Mesenchymal stem cell (in vitro differentiated cells and primary cell): ENCODE measurements around the gene NCSTN.

ENCODE experiments used
- DNase-seq: peaks from one replicate; pipeline ENCODE4 v3.0.0-alpha.2; 2013
- H2AFZ ChIP-seq: one replicate; pipeline ENCODE4 v1.6.1; 2013; ENCODE audit warnings: low read depth, mild to moderate bottlenecking, control low read depth, inconsistent platforms, low read length, moderate library complexity
- H2AK5ac ChIP-seq: 2 replicates; pipeline ENCODE4 v1.6.1; 2013; ENCODE audit warnings: low read length, moderate library complexity, mild to moderate bottlenecking, inconsistent platforms; ENCODE audit not compliant: severe bottlenecking
- H2BK120ac ChIP-seq: one replicate; pipeline ENCODE4 v1.6.1; 2013; ENCODE audit warnings: low read depth, mild to moderate bottlenecking, inconsistent platforms, low read length, moderate library complexity
- H2BK12ac ChIP-seq, 2 experiments: one replicate each; pipeline ENCODE4 v1.6.1; 2013; ENCODE audit warnings: inconsistent platforms in 2 of 2, low read length in 2 of 2, mild to moderate bottlenecking in 2 of 2, moderate library complexity in 2 of 2, control low read depth in 1 of 2
- H2BK15ac ChIP-seq: one replicate; pipeline ENCODE4 v1.6.1; 2013; ENCODE audit warnings: mild to moderate bottlenecking, low read depth, inconsistent platforms; ENCODE audit not compliant: poor library complexity, severe bottlenecking
- H2BK5ac ChIP-seq: 2 replicates; pipeline ENCODE4 v1.6.1; 2013; ENCODE audit warnings: low read depth, mild to moderate bottlenecking, low read length, control low read depth, inconsistent platforms; ENCODE audit not compliant: poor library complexity, severe bottlenecking
- H3K14ac ChIP-seq, 2 experiments: one replicate each; pipeline ENCODE4 v1.6.1; 2013; ENCODE audit warnings: inconsistent platforms in 2 of 2, low read length in 2 of 2, control low read depth in 1 of 2, mild to moderate bottlenecking in 1 of 2, moderate library complexity in 1 of 2
- H3K18ac ChIP-seq, 2 experiments: one replicate each; pipeline ENCODE4 v1.6.1; 2013; ENCODE audit warnings: inconsistent platforms in 2 of 2, low read length in 2 of 2, control low read depth in 1 of 2, low read depth in 1 of 2, mild to moderate bottlenecking in 1 of 2
- H3K23ac ChIP-seq, 2 experiments: one replicate each; pipeline ENCODE4 v1.6.1; 2013; ENCODE audit warnings: inconsistent platforms in 2 of 2, low read length in 2 of 2, mild to moderate bottlenecking in 2 of 2, moderate library complexity in 2 of 2, control low read depth in 1 of 2
- H3K27ac ChIP-seq: 2 replicates; pipeline ENCODE4 v1.5.1; 2013; ENCODE audit warnings: mild to moderate bottlenecking, moderate library complexity, low read length, control low read depth, inconsistent platforms; ENCODE audit not compliant: poor library complexity, severe bottlenecking
- H3K27me3 ChIP-seq, 2 experiments: 2 replicates each; pipeline versions ENCODE4 v1.6.1 to v1.7.0; 2013; ENCODE audit warnings: low read length in 2 of 2, mild to moderate bottlenecking in 2 of 2, moderate library complexity in 2 of 2, control low read depth in 1 of 2, inconsistent platforms in 1 of 2; ENCODE audit not compliant: control insufficient read depth in 1 of 2, insufficient read depth in 1 of 2
- H3K36me3 ChIP-seq, 2 experiments: 2 replicates each; pipeline versions ENCODE4 v1.6.1 to v1.7.0; 2013; ENCODE audit warnings: low read length in 2 of 2, control low read depth in 1 of 2, inconsistent platforms in 1 of 2, low read depth in 1 of 2, mild to moderate bottlenecking in 1 of 2; ENCODE audit not compliant: insufficient read depth in 2 of 2, control insufficient read depth in 1 of 2
- H3K4ac ChIP-seq, 2 experiments: one replicate each; pipeline ENCODE4 v1.6.1; 2013; ENCODE audit warnings: inconsistent platforms in 2 of 2, low read length in 2 of 2, mild to moderate bottlenecking in 2 of 2, moderate library complexity in 2 of 2, control low read depth in 1 of 2, low read depth in 1 of 2
- H3K4me1 ChIP-seq: 2 replicates; pipeline ENCODE4 v1.6.1; 2013; ENCODE audit warnings: low read depth, low read length, control low read depth; ENCODE audit not compliant: control insufficient read depth, insufficient read depth
- H3K4me2 ChIP-seq: 2 replicates; pipeline ENCODE4 v1.6.1; 2013; ENCODE audit warnings: low read length, mild to moderate bottlenecking, inconsistent platforms; ENCODE audit not compliant: poor library complexity, severe bottlenecking
- H3K4me3 ChIP-seq, 2 experiments: 2 replicates each; pipeline versions ENCODE4 v1.5.1 to v1.7.0; 2013; ENCODE audit warnings: low read length in 2 of 2, mild to moderate bottlenecking in 2 of 2, control low read depth in 1 of 2, low read depth in 1 of 2; ENCODE audit not compliant: insufficient read depth in 1 of 2
- H3K79me1 ChIP-seq: replicated peaks from 2 replicates; pipeline ENCODE4 v1.6.1; 2013; ENCODE audit warnings: mild to moderate bottlenecking, control low read depth, low read length, inconsistent platforms; ENCODE audit not compliant: poor library complexity, severe bottlenecking
- H3K9ac ChIP-seq: 2 replicates; pipeline ENCODE4 v1.7.0; 2013; ENCODE audit warnings: mild to moderate bottlenecking, low read length, moderate library complexity
- H3K9me3 ChIP-seq: 2 replicates; pipeline ENCODE4 v1.7.0; 2013; ENCODE audit warnings: mild to moderate bottlenecking, low read length; ENCODE audit not compliant: control insufficient read depth
- H4K8ac ChIP-seq: one replicate; pipeline ENCODE4 v1.6.1; 2013; ENCODE audit warnings: inconsistent platforms, mild to moderate bottlenecking, low read length, moderate library complexity
- H4K91ac ChIP-seq: one replicate; pipeline ENCODE4 v1.6.1; 2013; ENCODE audit warnings: mild to moderate bottlenecking, low read length, inconsistent platforms
- WGBS: methylation state at CpG from one replicate; pipeline ENCODE4 v1.1.7; 2013; ENCODE audit warnings: mixed read lengths; 5-methylcytosine and 5-hydroxymethylcytosine counted together

Gene NCSTN

GRCh38 chr1:160308451-160309184 is 34.6 kb upstream of the NCSTN start:
- Histone ChIP-seq H3K4me1 (no peaks in the 10 kb centered on the region), H3K36me3 (peaks cover 47 to 93% of the 10 kb centered on the region in 2 experiments)
- WGBS = 96% methylated on average over 3 of the region's 4 CpGs

GRCh38 chr1:160309185-160309557 is 34.0 kb upstream of the NCSTN start:
- Histone ChIP-seq H3K14ac (no peak overlapping the region), H3K4me3 (peak overlapping the region in 1 of 2 experiments; percentile 40), H2BK12ac (no peak overlapping the region), H2AK5ac (no peak overlapping the region), H3K4me1 (no peaks in the 10 kb centered on the region), H2BK5ac (no peak overlapping the region), H3K9me3 (no peaks in the 10 kb centered on the region), H4K8ac (no peak overlapping the region), H3K79me1 (peaks cover 31% of the 10 kb centered on the region), H3K4ac (no peak overlapping the region), H3K18ac (no peak overlapping the region), H2BK120ac (no peak overlapping the region), H2AFZ (no peak overlapping the region), H3K36me3 (peaks cover 47 to 94% of the 10 kb centered on the region in 2 experiments), H3K27me3 (no peaks in the 10 kb centered on the region), H3K23ac (no peak overlapping the region), H3K4me2 (no peak overlapping the region), H3K27ac (no peak overlapping the region), H2BK15ac (no peak overlapping the region), H3K9ac (peak overlapping the region; percentile 87), H4K91ac (no peak overlapping the region)
- DNase-seq = no peak

More at GRCh38 chr1:160308451-160309184, 34.6 kb upstream of the NCSTN start:
- H4K91ac ChIP-seq = no peak overlapping the region
- no peak overlapping the region for H3K14ac ChIP-seq
- no peak overlapping the region for H3K18ac ChIP-seq
- H2BK120ac ChIP-seq = no peak overlapping the region
- no peak overlapping the region for H3K4ac ChIP-seq
- no peaks in the 10 kb centered on the region for H3K9me3 ChIP-seq
- H3K9ac ChIP-seq = peak overlapping the region; percentile 87
- no peak overlapping the region for H4K8ac ChIP-seq
- H2BK12ac ChIP-seq = no peak overlapping the region
- no peaks in the 10 kb centered on the region for H3K27me3 ChIP-seq
- H2AFZ ChIP-seq = no peak overlapping the region
- no peak overlapping the region for H2BK15ac ChIP-seq
- no peak overlapping the region for H2BK5ac ChIP-seq
- H2AK5ac ChIP-seq = no peak overlapping the region
- DNase-seq = no peak
- H3K4me3 ChIP-seq = peak overlapping the region in 1 of 2 experiments; percentile 40
- no peak overlapping the region for H3K27ac ChIP-seq
- H3K23ac ChIP-seq = no peak overlapping the region
- peaks cover 28% of the 10 kb centered on the region for H3K79me1 ChIP-seq
- no peak overlapping the region for H3K4me2 ChIP-seq

- Histone ChIP-seq H3K79me1 (peaks cover 34% of the 10 kb centered on the region), H2BK12ac (no peak overlapping the region), H2AFZ (no peak overlapping the region), H2BK5ac (no peak overlapping the region), H3K4ac (no peak overlapping the region), H3K27me3 (no peaks in the 10 kb centered on the region), H4K8ac (no peak overlapping the region), H3K9me3 (no peaks in the 10 kb centered on the region), H3K27ac (no peak overlapping the region), H4K91ac (no peak overlapping the region), H3K23ac (no peak overlapping the region), H2BK15ac (no peak overlapping the region), H3K4me2 (no peak overlapping the region), H3K9ac (peak overlapping the region; percentile 87), H2AK5ac (no peak overlapping the region), H2BK120ac (no peak overlapping the region), H3K4me1 (no peaks in the 10 kb centered on the region), H3K14ac (no peak overlapping the region), H3K4me3 (peak overlapping the region in 1 of 2 experiments; percentile 40), H3K18ac (no peak overlapping the region), H3K36me3 (peaks cover 47 to 94% of the 10 kb centered on the region in 2 experiments)
- no peak for DNase-seq
- WGBS = 100% methylated on average over 1 of the region's 1 CpG
Measured at GRCh38 chr1:160309571-160309970, 33.6 kb upstream of the NCSTN start.

GRCh38 chr1:160315359-160315758 is 27.8 kb upstream of the NCSTN start:
- Histone ChIP-seq H2BK120ac (no peak overlapping the region), H2BK12ac (no peak overlapping the region), H2BK5ac (no peak overlapping the region), H3K36me3 (peaks cover 40 to 90% of the 10 kb centered on the region in 2 experiments), H3K27ac (no peak overlapping the region), H3K23ac (peak overlapping the region in 1 of 2 experiments; percentile 59), H3K4me2 (no peak overlapping the region), H3K79me1 (peaks cover 24% of the 10 kb centered on the region), H3K4ac (no peak overlapping the region), H2BK15ac (no peak overlapping the region), H2AFZ (no peak overlapping the region), H4K91ac (no peak overlapping the region), H3K18ac (no peak overlapping the region), H3K27me3 (no peaks in the 10 kb centered on the region), H3K9me3 (peaks cover 5% of the 10 kb centered on the region), H3K14ac (no peak overlapping the region), H3K4me1 (no peaks in the 10 kb centered on the region), H2AK5ac (no peak overlapping the region), H3K9ac (no peak overlapping the region), H3K4me3 (no peak overlapping the region), H4K8ac (no peak overlapping the region)
- no peak for DNase-seq
- 94% methylated on average over 2 of the region's 2 CpGs for WGBS
